ENCODE measurements around the gene MTM1. TPM values are rescaled to one million over a fixed set of nuclear protein-coding genes. Genes with fewer than 3 reads are reported as not detected.

The MTM1 gene
- total RNA-seq, 4 donors from 2014 or later = 15.4 to 18.4 (median 16.7) TPM

DNA sequence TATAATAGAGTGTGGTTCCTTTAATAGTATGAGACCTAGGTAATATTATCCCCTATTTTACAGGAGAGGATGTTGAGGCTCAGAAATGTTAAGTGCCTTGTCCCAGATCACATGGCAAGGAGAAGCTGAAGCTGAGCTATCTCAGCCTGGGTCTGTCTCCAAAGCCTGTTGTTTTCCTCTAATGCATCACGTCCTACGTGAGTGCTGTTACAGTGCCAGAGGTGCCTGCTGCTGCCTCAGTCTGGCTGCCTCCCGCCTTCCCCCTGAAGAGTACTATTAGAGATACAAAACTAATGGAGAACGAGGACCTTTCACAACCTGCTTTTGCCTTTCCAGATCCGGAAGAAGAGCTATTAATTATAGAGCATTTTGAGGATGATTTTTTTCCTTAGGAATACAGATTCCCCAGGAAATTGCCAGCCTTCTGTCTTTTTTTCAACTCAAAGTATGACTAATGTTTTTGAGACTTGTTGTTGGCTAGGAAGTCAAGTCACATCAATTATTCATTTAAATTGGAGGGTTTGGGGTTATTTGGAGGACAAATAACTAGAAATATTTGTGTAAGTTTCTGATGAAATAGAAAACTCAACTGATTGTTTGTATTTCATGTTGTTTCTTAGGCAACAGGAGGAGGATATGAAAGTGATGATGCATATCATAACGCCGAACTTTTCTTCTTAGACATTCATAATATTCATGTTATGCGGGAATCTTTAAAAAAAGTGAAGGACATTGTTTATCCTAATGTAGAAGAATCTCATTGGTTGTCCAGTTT, 80.9 kb downstream of the MTM1 start:
- DNase-seq (ENCODE audit: low spot score in 2 of 2) = no peak
- H3K27ac ChIP-seq = no peak overlapping the region
- H3K4me3 ChIP-seq = no peak overlapping the region
- no peak for TF ChIP-seq POLR2AphosphoS5 (IDR thresholded peaks at IDR 0.05)
- no peak for TF ChIP-seq POLR2A (IDR thresholded peaks at IDR 0.05)
- TF ChIP-seq EP300 (IDR thresholded peaks at IDR 0.05) = no peak
- TF ChIP-seq, protein P1, sequence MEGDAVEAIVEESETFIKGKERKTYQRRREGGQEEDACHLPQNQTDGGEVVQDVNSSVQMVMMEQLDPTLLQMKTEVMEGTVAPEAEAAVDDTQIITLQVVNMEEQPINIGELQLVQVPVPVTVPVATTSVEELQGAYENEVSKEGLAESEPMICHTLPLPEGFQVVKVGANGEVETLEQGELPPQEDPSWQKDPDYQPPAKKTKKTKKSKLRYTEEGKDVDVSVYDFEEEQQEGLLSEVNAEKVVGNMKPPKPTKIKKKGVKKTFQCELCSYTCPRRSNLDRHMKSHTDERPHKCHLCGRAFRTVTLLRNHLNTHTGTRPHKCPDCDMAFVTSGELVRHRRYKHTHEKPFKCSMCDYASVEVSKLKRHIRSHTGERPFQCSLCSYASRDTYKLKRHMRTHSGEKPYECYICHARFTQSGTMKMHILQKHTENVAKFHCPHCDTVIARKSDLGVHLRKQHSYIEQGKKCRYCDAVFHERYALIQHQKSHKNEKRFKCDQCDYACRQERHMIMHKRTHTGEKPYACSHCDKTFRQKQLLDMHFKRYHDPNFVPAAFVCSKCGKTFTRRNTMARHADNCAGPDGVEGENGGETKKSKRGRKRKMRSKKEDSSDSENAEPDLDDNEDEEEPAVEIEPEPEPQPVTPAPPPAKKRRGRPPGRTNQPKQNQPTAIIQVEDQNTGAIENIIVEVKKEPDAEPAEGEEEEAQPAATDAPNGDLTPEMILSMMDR (IDR thresholded peaks at IDR 0.05) = no peak
- WGBS = 61% methylated on average over 8 of the region's 8 CpGs
- H3K27me3 ChIP-seq = no peaks in the 10 kb centered on the region
- no peaks in the 10 kb centered on the region for H3K9me3 ChIP-seq
- H3K36me3 ChIP-seq = no peaks in the 10 kb centered on the region
- H3K4me1 ChIP-seq = peaks cover 9% of the 10 kb centered on the region

DNA sequence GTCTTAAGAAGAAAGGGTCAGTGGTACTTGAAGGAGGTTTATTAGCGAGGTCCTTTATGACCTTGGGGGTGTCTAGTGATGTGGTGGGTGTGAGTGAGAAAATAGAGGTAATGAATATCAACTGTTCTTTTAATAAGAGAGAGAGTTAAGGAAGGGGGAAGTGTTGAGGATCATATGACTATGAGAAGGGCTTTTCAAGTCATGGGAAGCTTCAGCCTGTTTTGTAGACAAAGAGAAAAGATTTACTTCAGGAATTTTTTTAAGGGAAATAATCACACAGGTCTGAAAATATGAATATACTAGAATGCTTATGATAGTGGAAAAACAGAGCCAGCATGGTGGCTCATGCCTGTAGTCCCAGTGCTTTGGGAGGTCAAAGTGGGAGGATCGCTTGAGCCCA, 83.5 kb downstream of the MTM1 start:
- 73% methylated on average over 2 of the region's 2 CpGs for WGBS
- Histone ChIP-seq H3K4me1 (peaks cover 9% of the 10 kb centered on the region), H3K9me3 (no peaks in the 10 kb centered on the region), H3K4me3 (no peak overlapping the region), H3K27ac (no peak overlapping the region), H3K36me3 (no peaks in the 10 kb centered on the region), H3K27me3 (no peaks in the 10 kb centered on the region)
- TF ChIP-seq EP300 (IDR thresholded peaks at IDR 0.05) (no peak), POLR2AphosphoS5 (IDR thresholded peaks at IDR 0.05) (no peak), POLR2A (IDR thresholded peaks at IDR 0.05) (no peak)
- DNase-seq (ENCODE audit: low spot score in 2 of 2) = no peak

DNA sequence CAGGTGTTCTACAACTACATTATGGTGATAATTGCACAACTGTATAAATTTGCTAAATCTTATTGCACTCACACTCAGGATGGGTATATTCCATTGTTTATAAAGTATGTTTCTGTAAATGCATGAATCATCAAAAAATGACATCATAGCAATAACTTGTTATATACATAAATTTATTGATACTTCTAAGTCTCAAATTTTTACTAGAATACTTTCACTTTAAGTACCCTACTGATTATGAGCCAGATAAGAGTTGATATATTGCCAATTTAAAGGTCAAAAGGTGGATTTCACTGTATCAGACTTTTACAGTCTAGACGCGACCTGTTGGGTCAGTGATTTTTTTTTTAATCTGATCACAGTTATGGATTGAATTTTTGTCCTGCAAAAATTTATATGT, 87.4 kb downstream of the MTM1 start:
- no peak for DNase-seq (ENCODE audit: low spot score in 2 of 2)
- Histone ChIP-seq H3K36me3 (peaks cover 6% of the 10 kb centered on the region), H3K27me3 (no peaks in the 10 kb centered on the region), H3K9me3 (no peaks in the 10 kb centered on the region), H3K4me3 (no peak overlapping the region), H3K4me1 (no peaks in the 10 kb centered on the region), H3K27ac (no peak overlapping the region)
- WGBS = 78% methylated on average over 2 of the region's 2 CpGs
- no peak for TF ChIP-seq POLR2A (IDR thresholded peaks at IDR 0.05)

DNA sequence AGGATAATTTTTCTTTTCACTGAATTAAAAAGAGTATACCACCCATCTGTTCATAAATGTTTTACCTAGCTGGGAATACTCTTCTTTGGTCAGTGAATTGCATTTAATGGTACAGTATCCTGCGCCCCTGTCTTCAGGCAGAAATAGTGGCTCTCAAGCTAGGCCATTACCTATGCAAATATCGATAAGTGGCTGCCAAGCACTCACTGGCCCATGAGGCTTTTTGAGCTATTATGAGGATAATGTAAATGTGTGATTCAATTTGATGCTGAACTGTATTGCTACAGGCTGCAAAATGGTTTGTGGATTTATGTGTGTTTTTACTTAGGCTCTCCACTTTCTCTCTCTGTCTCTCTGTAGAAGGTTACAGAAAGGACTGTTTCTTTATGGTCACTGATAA, 94.7 kb downstream of the MTM1 start:
- DNase-seq (ENCODE audit: low spot score in 2 of 2) = no peak
- Histone ChIP-seq H3K36me3 (peaks cover 15% of the 10 kb centered on the region), H3K9me3 (no peaks in the 10 kb centered on the region), H3K4me3 (no peak overlapping the region), H3K27me3 (no peaks in the 10 kb centered on the region), H3K27ac (no peak overlapping the region), H3K4me1 (no peaks in the 10 kb centered on the region)
- 87% methylated on average over 2 of the region's 2 CpGs for WGBS
- TF ChIP-seq EP300 (IDR thresholded peaks at IDR 0.05) (no peak), POLR2AphosphoS5 (IDR thresholded peaks at IDR 0.05) (no peak), POLR2A (IDR thresholded peaks at IDR 0.05) (no peak)
- TF ChIP-seq, protein P1 (IDR thresholded peaks at IDR 0.05) = no peak

DNA sequence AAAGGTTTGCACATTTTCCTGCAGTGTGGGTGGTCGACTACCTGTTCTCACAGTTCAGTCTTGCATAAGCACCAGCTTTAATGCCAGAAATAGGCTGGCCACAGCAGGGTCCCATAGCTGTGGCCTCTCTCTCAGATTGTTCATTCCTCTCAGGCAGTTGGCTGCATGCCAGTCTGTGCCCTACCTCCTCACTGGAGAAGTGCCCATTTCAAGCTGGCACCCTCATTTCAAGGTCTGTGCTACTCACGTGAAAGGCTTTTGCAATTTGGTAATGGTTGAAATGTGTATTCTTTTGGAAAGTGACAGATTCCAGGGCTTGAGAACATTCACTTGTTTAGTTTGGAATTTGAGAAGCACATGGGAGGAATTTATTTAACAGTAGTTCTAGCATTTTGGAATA, 95.9 kb downstream of the MTM1 start:
- Histone ChIP-seq H3K9me3 (no peaks in the 10 kb centered on the region), H3K27me3 (no peaks in the 10 kb centered on the region), H3K4me1 (no peaks in the 10 kb centered on the region), H3K27ac (no peak overlapping the region), H3K4me3 (no peak overlapping the region), H3K36me3 (peaks cover 12% of the 10 kb centered on the region)
- DNase-seq (ENCODE audit: low spot score in 2 of 2) = no peak
- TF ChIP-seq EP300 (IDR thresholded peaks at IDR 0.05) = no peak
- TF ChIP-seq POLR2A (IDR thresholded peaks at IDR 0.05) = no peak
- TF ChIP-seq, protein P1 (IDR thresholded peaks at IDR 0.05) = no peak
- TF ChIP-seq POLR2AphosphoS5 (IDR thresholded peaks at IDR 0.05) = no peak
- WGBS = 31% methylated on average over 2 of the region's 2 CpGs

DNA sequence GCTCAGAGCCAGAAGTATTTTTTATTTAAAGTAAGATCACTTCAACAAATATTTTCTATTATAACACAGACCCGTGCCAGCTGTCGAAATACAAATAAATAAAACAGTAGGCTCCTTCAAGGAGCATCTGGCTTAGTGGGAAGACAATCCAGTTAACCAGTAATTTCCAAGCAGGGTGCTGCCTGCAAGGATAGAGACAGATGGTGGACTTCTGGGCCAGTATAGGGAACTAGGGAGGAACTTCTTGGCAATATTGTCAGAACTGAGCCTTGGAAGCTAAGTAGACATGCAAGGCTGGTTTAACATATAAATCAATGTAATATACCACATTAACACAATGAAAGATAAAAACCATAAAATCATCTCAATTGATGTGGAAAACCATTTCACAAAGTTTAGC, 107.8 kb downstream of the MTM1 start:
- Histone ChIP-seq H3K9me3 (no peaks in the 10 kb centered on the region), H3K36me3 (no peaks in the 10 kb centered on the region), H3K27me3 (no peaks in the 10 kb centered on the region), H3K4me1 (no peaks in the 10 kb centered on the region), H3K4me3 (no peak overlapping the region), H3K27ac (no peak overlapping the region)
- TF ChIP-seq POLR2A (IDR thresholded peaks at IDR 0.05) (no peak), EP300 (IDR thresholded peaks at IDR 0.05) (no peak), POLR2AphosphoS5 (IDR thresholded peaks at IDR 0.05) (no peak)
- TF ChIP-seq, protein P1 (IDR thresholded peaks at IDR 0.05) = no peak
- no peak for DNase-seq (ENCODE audit: low spot score in 2 of 2)
- WGBS = 70% methylated on average over 2 of the region's 2 CpGs
